Measurements from ENCODE around the gene KIF26B.
"Not testable (repeated sequence)": the region's sequence is repeated elsewhere in the genome, so short reads cannot be mapped to it uniquely, and the experiment has no call there.

The KIF26B gene

DNA sequence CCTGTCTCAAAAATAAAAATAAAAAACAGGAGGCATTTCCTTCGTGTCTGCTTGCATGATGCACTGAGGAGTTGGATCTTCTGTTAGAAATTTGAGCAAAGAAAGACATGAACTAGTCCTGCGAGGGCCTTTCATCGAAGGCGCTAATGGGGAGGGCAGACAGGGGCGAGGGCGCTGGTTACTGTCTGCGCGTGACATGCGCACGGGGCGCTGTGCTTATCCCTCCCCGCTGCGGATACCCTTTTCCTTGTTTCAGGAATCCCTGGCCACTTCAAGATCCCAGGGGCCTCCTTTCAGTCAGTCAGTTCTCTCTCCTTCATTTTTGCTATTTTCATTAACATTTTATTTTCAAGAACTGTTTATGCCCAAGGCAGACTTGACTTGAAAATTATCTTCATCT, 545.8 kb downstream of the KIF26B start:
- in situ Hi-C loops (cut with MboI; ENCODE audit: low sequenced_read_pairs) = no loop called here

DNA sequence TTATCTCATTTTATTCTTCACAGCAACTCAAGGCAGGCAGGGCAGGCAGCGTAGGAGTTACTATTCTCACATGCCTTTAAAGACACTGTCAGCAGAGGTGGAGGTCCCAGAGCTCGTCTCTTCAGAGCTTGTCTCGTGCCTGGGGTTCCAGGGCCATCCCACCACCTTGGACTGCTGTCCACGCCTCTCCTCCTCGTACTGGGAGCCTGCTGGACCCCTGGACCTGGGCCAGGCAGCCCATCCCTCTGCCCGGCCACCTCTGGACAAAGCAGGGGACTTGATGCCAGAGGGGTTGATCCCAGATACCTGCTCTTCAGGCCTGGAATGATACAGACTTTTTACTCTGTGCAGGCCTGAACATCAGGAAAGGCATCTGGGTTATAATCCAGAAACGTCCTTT, 546.8 kb downstream of the KIF26B start:
- in situ Hi-C loops (cut with MboI; ENCODE audit: low sequenced_read_pairs) = no loop called here

DNA sequence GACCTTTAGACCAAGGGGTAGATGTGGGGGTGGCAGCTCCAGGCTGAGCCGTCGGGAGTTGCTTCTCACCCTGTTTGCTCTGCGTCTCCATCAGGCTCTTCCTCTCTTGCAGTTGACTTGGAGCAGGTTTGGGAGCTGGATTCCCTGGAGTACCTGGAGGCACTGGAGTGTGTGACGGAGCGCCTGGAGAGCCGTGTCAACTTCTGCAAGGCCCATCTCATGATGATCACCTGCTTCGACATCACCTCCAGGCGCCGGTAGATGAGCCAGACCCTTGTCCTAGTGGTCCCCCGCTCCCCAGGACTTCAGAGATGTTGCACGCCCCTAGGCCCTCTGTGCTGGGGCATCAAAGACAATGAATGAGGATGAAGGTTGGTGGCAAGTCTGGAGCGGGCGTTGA, 547.6 kb downstream of the KIF26B start:
- in situ Hi-C loops (cut with MboI; ENCODE audit: low sequenced_read_pairs) = no loop called here

DNA sequence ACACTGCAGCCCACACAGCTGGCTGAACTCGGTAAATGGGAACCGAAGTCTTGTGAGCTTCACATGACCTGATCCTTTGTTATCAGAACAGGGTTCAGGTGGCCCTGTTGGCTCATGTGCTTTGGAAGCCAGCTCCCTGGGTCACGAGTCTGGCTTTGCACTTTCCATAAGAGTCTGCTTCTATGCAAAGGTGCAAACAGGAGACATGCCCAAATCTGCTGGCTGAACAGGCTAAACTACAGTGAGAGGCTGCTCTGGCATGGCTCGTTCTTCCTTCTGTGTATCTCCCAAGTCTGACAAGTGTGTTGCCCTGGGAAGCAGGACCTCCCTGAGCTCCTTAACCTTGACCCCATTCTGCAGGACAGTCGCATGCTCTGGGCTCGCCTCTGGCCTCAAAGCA, 549.6 kb downstream of the KIF26B start:
- in situ Hi-C loops (cut with MboI; ENCODE audit: low sequenced_read_pairs) = no loop called here

DNA sequence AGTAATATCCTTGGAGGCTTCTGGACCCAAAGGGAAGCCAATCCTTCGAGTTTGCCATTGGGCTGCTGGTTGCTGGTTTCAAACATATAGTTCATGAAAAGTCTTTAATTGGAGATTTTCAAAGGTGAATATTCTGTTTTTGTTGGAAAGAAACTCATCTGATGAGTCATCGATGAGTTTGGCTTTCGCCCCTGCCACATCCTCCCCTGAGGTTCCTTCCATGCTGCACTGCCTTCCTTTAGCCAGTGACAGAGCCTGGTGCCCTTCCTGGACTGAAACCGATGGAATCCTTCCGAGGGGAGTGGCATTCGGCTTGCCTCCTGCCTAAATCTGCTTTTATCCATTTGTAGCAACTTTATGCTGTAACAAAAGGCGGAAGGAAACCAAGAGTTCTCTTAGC, 550.0 kb downstream of the KIF26B start:
- in situ Hi-C loops (cut with MboI; ENCODE audit: low sequenced_read_pairs) = no loop called here

DNA sequence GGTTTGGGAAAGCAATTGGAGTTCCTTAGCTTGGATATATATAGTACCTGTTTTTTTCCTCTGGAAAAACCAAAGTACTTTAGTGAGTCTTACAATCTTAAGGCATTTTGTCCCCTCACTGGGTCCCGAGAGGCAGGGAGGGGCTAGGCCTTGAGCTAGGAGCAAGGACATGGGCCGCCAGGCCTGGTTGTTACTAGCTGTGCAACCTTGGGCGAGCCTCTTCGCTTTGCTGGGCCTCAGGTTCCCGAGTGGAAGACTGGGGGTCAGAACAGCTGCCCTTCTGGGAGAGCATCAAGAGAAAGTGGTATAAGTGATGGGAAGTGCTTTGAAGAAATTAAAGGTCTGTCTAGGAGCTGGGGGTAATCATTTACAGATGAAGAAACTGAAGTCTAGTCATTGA, 553.2 kb downstream of the KIF26B start:
- in situ Hi-C loops (cut with MboI; ENCODE audit: low sequenced_read_pairs) = no loop called here

DNA sequence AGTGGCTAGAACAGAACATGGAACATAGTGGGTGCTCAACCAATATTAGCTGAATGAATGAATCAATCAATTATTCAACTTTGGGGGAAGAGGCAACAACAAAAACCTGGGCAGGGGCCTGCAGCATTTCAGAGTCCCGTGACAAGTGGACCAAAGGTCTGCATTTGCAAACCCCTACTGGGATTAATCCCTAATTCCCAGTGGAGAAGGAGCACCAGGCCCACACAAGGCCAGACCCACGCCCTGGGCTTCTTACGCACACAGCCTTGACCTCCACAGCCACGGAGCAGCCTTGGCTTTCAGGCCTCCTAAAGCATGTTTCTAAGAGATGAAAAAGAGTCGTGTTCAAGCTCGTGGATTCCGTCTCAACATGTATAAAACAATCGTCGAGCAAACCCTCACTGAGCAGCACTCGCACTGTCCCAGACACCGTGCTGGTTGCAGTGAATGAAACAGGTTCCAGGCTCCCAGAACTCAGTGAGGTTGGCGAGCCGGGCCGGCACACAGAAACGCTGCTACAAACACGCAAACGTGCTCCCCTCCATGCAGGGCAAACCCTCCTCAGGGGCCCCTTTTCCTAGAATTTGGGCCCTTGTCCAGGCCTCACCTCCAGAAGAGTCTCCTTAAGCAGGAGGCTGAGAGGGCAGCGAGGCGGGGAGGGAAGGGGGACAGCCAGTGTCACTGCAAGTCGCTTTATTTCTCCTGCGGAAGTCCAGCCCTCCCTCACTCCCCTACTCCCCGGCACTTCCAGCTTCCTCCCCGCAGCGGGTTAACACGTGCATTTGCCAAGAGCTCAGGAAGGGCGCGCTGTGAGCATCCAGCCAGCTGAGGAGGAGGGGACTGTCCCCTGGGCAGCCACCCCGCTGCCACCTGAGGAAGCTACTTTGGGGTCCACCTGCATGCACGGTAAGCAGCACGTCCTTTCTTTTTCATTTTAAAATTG, 556.4 kb downstream of the KIF26B start:
- in situ Hi-C loops (cut with MboI; ENCODE audit: low sequenced_read_pairs) = no loop called here

DNA sequence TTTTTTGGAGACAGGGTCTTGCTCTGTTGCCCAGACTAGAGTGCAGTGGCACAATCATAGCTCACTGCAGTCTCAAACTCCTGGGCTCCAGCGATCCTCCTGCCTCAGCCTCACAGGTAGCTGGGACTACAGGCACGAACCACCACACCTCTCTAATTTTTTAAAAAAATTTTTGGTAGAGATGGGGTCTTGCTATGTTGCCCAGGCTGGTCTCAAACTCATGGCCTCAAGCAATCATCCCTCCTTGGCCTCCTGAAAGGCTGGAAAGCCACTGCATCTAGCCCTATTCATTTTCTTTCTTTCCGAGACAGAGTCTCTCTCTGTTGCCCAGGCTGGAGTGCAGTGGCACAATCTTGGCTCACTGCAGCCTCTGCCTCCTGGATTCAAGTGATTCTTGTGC, 559.2 kb downstream of the KIF26B start:
- in situ Hi-C loops (cut with MboI; ENCODE audit: low sequenced_read_pairs) = not testable (repeated sequence)

DNA sequence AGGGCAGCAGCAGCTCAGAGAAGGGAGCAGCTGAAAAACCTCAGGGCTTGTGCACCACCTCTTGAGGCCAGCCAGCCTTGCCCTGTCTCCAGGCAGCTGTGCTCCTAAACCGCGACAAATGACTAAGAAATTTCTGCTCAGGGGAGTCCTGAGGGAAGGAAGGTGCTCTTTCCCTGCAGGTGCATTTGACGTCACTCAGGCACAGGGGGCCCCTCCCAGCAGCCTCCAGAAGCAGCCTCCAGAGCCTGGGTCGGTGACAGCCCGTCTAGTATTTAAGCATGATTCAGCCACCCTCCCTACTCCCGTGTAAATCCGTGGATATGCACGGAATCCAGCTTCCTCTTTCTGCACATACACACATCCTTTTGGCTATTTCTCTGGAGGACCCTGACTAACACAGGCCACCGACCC, 560.5 kb downstream of the KIF26B start:
- in situ Hi-C loops (cut with MboI; ENCODE audit: low sequenced_read_pairs) = no loop called here

DNA sequence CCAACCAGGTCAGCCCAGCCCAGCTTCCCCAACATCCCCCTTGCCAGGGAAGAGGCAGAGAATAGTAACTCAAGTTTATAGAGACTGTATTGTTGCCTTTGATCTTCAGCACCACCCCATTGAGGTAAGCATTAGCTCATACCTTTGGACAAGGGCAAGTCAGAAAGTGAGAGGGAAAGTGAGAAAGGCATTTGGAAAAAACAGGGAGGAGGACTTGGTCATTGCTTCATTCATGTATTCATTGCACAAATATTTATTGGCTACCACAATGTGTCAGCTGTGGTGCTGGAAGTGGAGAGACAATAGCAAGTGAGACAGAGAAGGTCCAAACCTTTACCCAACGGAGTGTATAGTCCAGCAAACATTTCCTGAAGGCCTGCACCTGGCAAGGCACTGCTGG, 561.2 kb downstream of the KIF26B start:
- in situ Hi-C loops (cut with MboI; ENCODE audit: low sequenced_read_pairs) = no loop called here

DNA sequence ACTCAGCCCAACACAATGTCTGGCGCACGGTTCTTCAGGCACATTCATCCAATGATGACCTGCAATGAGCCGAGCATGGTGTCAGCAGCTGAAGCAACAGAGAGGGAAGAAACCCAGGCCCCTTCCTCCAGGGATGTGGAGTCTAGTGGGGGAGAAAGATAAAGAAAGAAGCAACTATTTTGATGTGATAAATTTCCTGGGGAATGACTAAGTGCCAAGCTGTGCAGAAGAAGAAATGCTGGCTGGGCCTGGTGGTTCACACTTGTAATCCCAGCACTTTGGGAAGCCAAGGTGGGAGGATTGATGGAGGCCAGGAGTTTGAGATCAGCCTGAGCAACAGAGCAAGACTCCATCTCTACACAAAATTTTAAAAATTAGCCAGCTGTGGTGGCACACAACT, 561.8 kb downstream of the KIF26B start:
- in situ Hi-C loops (cut with MboI; ENCODE audit: low sequenced_read_pairs) = no loop called here

DNA sequence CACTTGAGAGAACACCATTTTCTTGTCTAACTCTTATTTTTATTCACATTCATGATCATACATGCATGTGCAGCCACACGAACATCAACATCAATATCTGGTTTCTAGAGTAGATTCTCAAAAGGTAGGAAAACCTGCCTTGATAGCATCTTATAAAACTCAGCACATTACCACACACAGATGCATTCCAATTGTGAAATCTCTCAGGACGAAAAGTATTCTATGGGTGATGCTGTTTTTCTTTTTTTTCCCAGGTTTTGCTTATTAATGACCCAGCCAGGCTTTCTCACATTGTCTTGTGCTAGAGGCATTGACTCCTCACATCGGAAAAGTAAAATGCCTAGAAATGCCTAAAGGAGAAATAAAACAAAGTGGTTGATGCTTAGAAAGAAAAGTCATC, 562.8 kb downstream of the KIF26B start:
- in situ Hi-C loops (cut with MboI; ENCODE audit: low sequenced_read_pairs) = no loop called here

DNA sequence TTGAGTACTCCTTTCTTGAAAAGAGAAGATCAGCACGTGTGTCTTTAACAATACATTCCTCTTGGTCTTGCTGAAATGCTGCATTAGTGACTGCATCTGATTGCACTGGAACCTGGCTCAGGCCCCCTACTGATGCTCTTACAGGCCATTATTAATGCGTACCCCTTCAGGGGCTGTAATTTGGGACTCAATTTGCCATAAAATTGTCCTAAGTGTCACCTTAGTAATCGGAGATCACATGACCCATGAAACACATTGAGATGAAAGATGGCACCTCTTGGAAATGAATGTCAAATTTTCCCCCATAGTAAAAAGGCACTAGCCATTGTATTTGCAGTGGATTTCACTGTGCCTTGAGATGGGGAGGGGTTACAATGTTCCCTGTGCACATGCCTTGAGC, 563.3 kb downstream of the KIF26B start:
- in situ Hi-C loops (cut with MboI; ENCODE audit: low sequenced_read_pairs) = no loop called here

DNA sequence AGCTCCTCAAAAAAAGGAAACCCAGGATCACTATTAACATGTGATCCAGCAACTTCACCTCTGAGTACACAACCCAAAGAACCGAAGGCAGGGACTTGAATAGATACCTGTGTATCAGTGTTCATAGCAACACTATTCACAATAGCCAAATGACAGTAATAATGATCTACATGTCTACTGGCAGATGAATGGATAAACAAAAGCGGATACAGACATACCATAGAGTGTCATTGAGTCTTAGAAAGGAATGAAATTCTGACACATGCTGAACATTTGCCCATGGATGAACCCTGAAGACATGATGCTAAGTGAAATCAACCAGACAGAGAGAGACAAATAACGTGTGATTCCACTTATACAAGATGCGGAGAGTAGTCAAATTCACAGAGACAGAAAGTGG, 564.2 kb downstream of the KIF26B start:
- in situ Hi-C loops (cut with MboI; ENCODE audit: low sequenced_read_pairs) = no loop called here

DNA sequence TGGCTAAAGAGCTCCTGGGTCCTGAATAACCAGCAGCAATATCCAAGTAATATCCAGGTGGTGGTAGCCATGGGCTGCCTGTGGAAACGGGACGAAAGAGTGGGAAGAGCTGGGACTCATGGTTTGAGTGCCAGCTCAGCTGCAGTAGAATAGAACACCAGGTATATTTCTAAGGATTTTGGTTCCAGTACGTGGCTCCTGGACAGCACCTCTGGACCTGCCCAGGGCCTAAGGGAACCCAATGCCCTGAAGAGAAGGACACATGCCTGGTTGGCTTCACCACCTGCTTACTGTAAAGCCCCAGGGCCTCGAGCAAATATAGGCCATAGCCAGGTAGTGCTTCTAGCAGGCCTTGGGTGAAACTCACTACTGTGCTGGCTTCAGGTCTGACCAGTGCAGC, 566.7 kb downstream of the KIF26B start:
- in situ Hi-C loops (cut with MboI; ENCODE audit: low sequenced_read_pairs) = no loop called here

DNA sequence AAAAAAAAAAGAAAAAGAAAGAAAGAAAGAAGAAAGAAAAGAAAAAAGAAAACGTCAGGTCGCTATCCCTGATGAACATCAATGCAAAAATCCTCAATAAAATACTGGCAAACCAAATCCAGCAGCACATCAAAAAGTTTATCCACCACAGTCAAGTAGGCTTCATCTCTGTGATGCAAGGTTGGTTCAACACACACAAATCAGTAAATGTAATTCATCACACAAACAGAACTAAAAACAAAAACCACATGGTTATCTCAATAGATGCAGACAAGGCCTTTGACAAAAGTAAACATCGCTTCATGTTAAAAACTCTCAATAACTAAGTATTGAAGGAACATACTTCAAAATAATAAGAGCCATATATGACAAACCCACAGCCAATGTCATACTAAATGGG, 573.2 kb downstream of the KIF26B start:
- in situ Hi-C loops (cut with MboI; ENCODE audit: low sequenced_read_pairs) = not testable (repeated sequence)

DNA sequence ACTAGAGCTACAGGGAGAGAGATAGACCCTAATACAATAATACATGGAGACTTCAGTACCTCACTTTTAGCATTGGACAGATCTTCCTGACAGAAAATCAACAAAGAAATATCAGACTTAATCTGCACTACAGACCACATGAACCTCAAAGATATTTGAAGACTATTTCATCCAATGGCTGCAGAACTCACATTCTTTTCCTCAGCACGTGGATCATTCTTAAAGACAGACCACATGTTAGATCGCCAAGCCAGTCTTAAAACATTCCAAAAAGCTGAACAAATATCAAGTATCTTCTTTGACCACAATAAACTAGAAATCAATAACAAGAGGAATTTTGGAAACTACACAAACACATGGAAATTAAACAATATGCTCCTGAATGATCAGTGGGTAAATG, 576.0 kb downstream of the KIF26B start:
- in situ Hi-C loops (cut with MboI; ENCODE audit: low sequenced_read_pairs) = no loop called here

DNA sequence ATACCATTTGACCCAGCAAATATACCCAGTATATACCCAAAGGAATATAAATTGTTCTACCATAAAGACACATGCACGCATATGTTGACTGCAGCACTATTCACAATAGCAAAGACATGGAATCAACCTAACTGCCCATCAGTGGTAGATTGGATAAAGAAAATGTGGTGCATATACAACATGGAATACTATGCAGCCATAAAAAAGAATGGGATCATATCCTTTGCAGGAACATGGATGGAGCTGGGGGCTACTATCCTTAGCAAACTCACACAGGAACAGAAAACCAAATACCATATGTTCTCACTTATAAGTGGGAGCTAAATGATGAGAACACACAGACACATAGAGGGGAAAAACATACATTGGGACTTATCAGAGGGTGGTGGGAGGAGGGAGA, 585.6 kb downstream of the KIF26B start:
- in situ Hi-C loops (cut with MboI; ENCODE audit: low sequenced_read_pairs) = not testable (repeated sequence)

DNA sequence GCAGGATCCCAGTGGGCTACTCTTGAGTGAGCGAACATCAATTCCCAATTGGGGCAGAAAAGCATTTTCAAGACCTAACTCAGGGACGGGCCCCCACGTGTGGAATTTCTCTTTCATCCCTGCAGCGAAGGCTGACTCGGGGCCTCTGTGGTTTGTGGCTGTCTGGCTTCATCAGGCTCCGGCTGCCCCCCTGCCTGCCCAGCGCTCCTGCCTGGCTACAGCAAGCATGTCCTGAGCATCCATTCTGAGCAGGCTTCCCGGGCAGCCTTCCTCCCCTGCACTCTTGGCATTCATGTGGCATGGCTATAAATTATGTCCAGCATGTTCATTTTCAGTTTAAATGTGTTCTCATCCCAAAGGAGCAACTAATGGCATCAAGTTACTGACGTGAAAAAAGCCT, 588.1 kb downstream of the KIF26B start:
- in situ Hi-C loops (cut with MboI; ENCODE audit: low sequenced_read_pairs) = no loop called here

DNA sequence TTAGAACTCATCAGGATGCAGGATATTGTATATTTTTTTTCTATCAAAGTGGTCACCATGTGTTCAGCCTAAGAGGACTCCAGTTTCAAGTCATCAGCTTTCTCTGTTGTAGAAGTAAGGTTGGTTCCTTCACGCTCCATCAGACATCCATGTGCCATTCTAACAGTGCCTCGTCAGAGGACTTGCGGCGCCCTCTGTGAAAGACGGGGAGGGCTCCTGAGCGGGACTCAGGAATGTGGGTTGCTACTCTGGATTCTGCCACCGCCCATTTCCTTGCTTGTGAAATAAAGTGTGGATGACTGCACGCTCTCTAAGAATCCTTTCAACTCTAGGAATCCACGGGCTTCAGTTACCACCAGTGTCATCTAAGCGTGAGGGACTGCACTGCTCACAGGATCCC, 593.5 kb downstream of the KIF26B start:
- in situ Hi-C loops (cut with MboI; ENCODE audit: low sequenced_read_pairs) = no loop called here

DNA sequence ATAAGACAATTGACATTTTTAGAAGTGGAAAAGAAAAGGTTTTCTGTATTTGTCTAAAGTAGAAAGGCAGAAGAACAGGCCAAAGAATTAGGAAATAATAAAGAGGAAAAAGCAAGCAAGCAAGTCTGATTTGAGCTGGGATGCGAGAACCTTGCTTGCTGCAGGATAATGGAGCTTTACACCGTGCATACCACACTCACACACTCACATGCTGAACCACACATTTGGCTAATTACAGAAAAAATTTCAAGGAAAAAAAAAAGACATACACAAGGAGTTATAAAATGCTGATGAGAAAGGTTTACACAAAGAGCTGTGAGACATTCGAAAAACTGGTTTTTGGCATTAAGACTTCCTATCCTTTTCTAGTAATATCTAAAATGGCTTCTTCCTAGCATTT, 593.9 kb downstream of the KIF26B start:
- in situ Hi-C loops (cut with MboI; ENCODE audit: low sequenced_read_pairs) = no loop called here

DNA sequence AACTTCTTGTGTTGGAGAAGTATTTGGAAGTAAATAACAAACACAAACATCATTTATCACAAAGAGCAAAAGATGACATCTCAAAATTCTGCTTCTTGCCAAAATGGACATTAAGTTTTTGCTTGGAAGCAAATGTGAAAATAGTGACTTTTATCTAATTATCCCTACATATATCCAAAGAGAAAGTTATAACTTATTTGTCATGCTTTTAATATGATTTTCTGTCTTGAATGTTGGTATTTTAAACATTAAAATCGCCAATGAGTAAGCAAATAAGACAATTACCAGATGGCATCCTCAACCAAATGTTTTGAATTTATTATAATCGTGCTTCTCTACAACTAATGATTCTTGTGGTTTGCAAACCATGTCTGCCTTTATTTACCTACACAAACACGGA, 594.3 kb downstream of the KIF26B start:
- in situ Hi-C loops (cut with MboI; ENCODE audit: low sequenced_read_pairs) = no loop called here

DNA sequence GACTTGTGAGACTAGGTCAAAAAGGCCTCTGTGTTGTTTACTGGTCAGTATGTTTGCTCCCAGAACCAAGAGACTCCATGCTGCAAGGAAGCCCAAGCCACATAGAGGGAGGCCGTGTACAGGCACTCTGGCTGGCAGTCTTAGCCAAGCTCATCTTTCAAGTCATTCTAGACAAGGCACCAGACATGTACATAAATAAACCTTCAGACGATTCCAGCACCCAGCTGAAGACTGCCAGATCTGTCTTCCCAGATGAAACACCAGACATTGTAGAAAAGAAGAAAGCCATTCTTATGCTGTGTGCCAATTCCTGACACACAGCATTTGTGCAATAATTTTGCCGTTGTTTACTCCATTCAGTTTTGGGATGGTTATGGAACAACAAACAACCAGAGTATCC, 595.5 kb downstream of the KIF26B start:
- in situ Hi-C loops (cut with MboI; ENCODE audit: low sequenced_read_pairs) = no loop called here

All from HL-60/S4 treated with retinoic acid at 250 ng/mL for 4 days and 3 days (cell line).